GM21360 (cell line): ENCODE data around the gene SCMH1.
A peak's percentile ranks its signal among the peaks of the same experiment; 100 is the strongest.

Experiments used
- ATAC-seq: cut with Tn5 transposase; IDR thresholded peaks from one replicate; pipeline ENCODE4 v1.9.1; 2021; ENCODE audit warnings: mild to moderate bottlenecking, moderate library complexity; ENCODE audit not compliant: unreplicated experiment

SCMH1 gene

GRCh38 chr1:40980453-40981121, 261.5 kb downstream of the SCMH1 start:
- ATAC-seq: no peak

- ATAC-seq: peak; percentile 25
Measured at GRCh38 chr1:40980068-40980452, 262.0 kb downstream of the SCMH1 start.

- peak; percentile 79 for ATAC-seq
Measured at GRCh38 chr1:40979241-40980067, 262.7 kb downstream of the SCMH1 start, which contains the start of gene CTPS1. TSS of gene CTPS1 (plus strand) at chr1:40979696. CDS start at chr1:40983291, 3,595 bp downstream.

- no peak for ATAC-seq
Measured at GRCh38 chr1:40978886-40979240, 263.2 kb downstream of the SCMH1 start.

GRCh38 chr1:40977716-40978115, 264.4 kb downstream of the SCMH1 start:
- no peak for ATAC-seq
